OCI-LY1 (cell line): ENCODE measurements around the gene ATP2B2.
"Not testable (repeated sequence)": the region's sequence is repeated elsewhere in the genome, so short reads cannot be mapped to it uniquely, and the experiment has no call there.

Source experiments
- H2AFZ ChIP-seq: fragments of 200-600 bp; sonication (generic), shearing (Covaris generic); 2 replicates; pipeline ENCODE4 v1.6.0; 2014; ENCODE audit warnings: antibody characterized with exemption, mild to moderate bottlenecking, low read length
- H3F3A ChIP-seq: fragments of 200-600 bp; sonication (generic), shearing (Covaris generic); 2 replicates; pipeline ENCODE4 v1.6.0; 2014; ENCODE audit warnings: mild to moderate bottlenecking, antibody characterized with exemption, low read length, moderate library complexity; ENCODE audit not compliant: insufficient read depth
- H3K27ac ChIP-seq: fragments of 200-600 bp; sonication (generic); 2 replicates; pipeline ENCODE4 v1.5.1; 2014; ENCODE audit warnings: low read length, mixed run types, mild to moderate bottlenecking, low read depth; ENCODE audit not compliant: poor library complexity, severe bottlenecking
- H3K27me3 ChIP-seq: fragments of 200-600 bp; sonication (generic); 2 replicates; pipeline ENCODE4 v1.6.0; 2014; ENCODE audit warnings: antibody characterized with exemption, mild to moderate bottlenecking, low read length, moderate library complexity; ENCODE audit not compliant: insufficient read depth
- H3K36me3 ChIP-seq: fragments of 200-600 bp; sonication (generic); 2 replicates; pipeline ENCODE4 v1.6.1; 2014; ENCODE audit warnings: mild to moderate bottlenecking, antibody characterized with exemption, low read length, moderate library complexity, mixed read lengths; ENCODE audit not compliant: insufficient read depth
- H3K4me1 ChIP-seq: fragments of 200-600 bp; sonication (generic); 2 replicates; pipeline ENCODE4 v1.5.1; 2014; ENCODE audit warnings: mild to moderate bottlenecking, low read length, moderate library complexity; ENCODE audit not compliant: insufficient read depth, severe bottlenecking
- H3K4me2 ChIP-seq: fragments of 200-600 bp; sonication (generic), shearing (Covaris generic); 2 replicates; pipeline ENCODE4 v1.6.1; 2014; ENCODE audit warnings: low read length
- H3K4me3 ChIP-seq: fragments of 200-600 bp; sonication (generic); 2 replicates; pipeline ENCODE4 v1.5.1; 2014; ENCODE audit warnings: low read length, low read depth, mild to moderate bottlenecking, mixed read lengths; ENCODE audit not compliant: poor library complexity, severe bottlenecking
- H3K79me2 ChIP-seq: fragments of 200-600 bp; shearing (Covaris generic); 2 replicates; pipeline ENCODE4 v1.6.1; 2016; ENCODE audit warnings: mixed run types, low read length, mixed read lengths; ENCODE audit not compliant: insufficient read depth
- H3K9ac ChIP-seq: fragments of 200-600 bp; sonication (generic), shearing (Covaris generic); 2 replicates; pipeline ENCODE4 v1.6.1; 2014; ENCODE audit warnings: mild to moderate bottlenecking, low read length, mixed read lengths
- H3K9me2 ChIP-seq: fragments of 200-600 bp; sonication (generic), shearing (Covaris generic); 2 replicates; pipeline ENCODE4 v1.6.1; 2014; ENCODE audit warnings: low read depth, mild to moderate bottlenecking, low read length, mixed read lengths
- H3K9me3 ChIP-seq: fragments of 200-600 bp; shearing (Covaris generic); 2 replicates; pipeline ENCODE4 v1.6.1; 2014; ENCODE audit warnings: low read length, mixed read lengths
- H4K20me1 ChIP-seq: fragments of 200-600 bp; sonication (generic), shearing (Covaris generic); 2 replicates; pipeline ENCODE4 v1.6.0; 2016; ENCODE audit warnings: mild to moderate bottlenecking, low read length; ENCODE audit not compliant: insufficient read depth
- EZH2 ChIP-seq: fragments of 200-600 bp; sonication (generic), shearing (Covaris generic); IDR thresholded peaks from 2 replicates; pipeline ENCODE4 v1.8.0; 2017; ENCODE audit warnings: borderline replicate concordance, mixed run types, mild to moderate bottlenecking, antibody characterized with exemption, low read length, moderate library complexity, mixed read lengths
- TF ChIP-seq, protein P1 (sequence below): fragments of 200-600 bp; sonication (generic), shearing (Covaris generic); IDR thresholded peaks from 2 replicates; pipeline ENCODE4 v1.5.1; 2017; ENCODE audit warnings: mild to moderate bottlenecking, antibody characterized with exemption, low read length, moderate library complexity, mixed read lengths

Gene ATP2B2

DNA sequence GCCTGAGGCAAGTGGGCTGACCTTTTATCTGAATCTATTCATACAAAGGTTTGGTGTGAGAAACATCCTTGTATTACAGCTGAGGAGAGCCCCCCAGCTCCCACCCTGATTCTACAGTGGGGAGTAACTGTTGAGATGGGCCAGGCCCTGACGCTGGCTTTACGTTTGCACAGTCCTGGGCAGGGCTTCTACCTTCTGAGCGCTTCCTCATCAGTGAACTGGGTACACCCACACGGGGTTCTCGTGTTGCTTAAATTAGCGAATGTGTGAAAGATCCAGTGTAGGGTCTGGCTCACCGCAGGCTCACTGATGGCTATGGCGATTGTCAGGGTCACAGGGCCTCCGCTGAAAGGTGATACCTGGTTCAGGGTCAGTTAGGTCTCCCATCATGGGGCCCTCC lies 205.3 kb downstream of the ATP2B2 start:
- no peaks in the 10 kb centered on the region for H3K9me3 ChIP-seq
- no peak overlapping the region for H3K9ac ChIP-seq
- no peaks in the 10 kb centered on the region for H4K20me1 ChIP-seq
- H3K4me2 ChIP-seq = no peak overlapping the region
- H3K4me3 ChIP-seq = no peak overlapping the region
- peaks cover 9% of the 10 kb centered on the region for H3K4me1 ChIP-seq
- H3K79me2 ChIP-seq = no peaks in the 10 kb centered on the region
- H3K9me2 ChIP-seq = no peaks in the 10 kb centered on the region
- H3K27me3 ChIP-seq = no peaks in the 10 kb centered on the region
- peaks cover 84% of the 10 kb centered on the region for H3K36me3 ChIP-seq
- no peak overlapping the region for H2AFZ ChIP-seq
- H3F3A ChIP-seq = no peaks in the 10 kb centered on the region
- no peak for TF ChIP-seq EZH2
- TF ChIP-seq, protein P1, sequence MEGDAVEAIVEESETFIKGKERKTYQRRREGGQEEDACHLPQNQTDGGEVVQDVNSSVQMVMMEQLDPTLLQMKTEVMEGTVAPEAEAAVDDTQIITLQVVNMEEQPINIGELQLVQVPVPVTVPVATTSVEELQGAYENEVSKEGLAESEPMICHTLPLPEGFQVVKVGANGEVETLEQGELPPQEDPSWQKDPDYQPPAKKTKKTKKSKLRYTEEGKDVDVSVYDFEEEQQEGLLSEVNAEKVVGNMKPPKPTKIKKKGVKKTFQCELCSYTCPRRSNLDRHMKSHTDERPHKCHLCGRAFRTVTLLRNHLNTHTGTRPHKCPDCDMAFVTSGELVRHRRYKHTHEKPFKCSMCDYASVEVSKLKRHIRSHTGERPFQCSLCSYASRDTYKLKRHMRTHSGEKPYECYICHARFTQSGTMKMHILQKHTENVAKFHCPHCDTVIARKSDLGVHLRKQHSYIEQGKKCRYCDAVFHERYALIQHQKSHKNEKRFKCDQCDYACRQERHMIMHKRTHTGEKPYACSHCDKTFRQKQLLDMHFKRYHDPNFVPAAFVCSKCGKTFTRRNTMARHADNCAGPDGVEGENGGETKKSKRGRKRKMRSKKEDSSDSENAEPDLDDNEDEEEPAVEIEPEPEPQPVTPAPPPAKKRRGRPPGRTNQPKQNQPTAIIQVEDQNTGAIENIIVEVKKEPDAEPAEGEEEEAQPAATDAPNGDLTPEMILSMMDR = no peak
- no peak overlapping the region for H3K27ac ChIP-seq

DNA sequence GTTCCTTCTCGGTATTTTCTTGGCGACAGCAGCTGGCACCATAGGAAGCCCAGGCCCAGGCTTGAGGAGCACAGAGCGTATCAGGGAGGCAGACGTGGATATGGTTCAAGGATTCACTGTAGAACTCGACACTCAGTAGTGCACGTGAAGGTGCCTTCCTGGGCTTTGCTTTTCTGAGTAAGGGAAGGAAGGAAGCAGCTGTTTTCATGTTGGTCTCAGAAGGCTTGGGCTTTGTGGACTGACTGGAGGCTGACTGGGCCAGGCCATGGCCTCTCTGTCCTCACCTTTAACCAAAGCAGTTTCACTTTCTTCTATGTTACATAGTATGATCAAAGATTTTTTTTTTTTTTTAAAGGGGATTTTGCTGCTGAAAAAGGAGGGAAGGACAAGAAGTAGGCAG lies 205.7 kb downstream of the ATP2B2 start:
- Histone ChIP-seq H4K20me1 (no peaks in the 10 kb centered on the region), H3K9ac (no peak overlapping the region), H3K27me3 (no peaks in the 10 kb centered on the region), H3K4me3 (no peak overlapping the region), H3K4me2 (no peak overlapping the region), H3K4me1 (peaks cover 9% of the 10 kb centered on the region), H3K9me3 (no peaks in the 10 kb centered on the region), H3K27ac (peak overlapping the region; percentile 17), H3F3A (no peaks in the 10 kb centered on the region), H2AFZ (no peak overlapping the region), H3K36me3 (peaks cover 84% of the 10 kb centered on the region), H3K9me2 (no peaks in the 10 kb centered on the region), H3K79me2 (no peaks in the 10 kb centered on the region)
- TF ChIP-seq EZH2 = no peak
- TF ChIP-seq, protein P1 = no peak

DNA sequence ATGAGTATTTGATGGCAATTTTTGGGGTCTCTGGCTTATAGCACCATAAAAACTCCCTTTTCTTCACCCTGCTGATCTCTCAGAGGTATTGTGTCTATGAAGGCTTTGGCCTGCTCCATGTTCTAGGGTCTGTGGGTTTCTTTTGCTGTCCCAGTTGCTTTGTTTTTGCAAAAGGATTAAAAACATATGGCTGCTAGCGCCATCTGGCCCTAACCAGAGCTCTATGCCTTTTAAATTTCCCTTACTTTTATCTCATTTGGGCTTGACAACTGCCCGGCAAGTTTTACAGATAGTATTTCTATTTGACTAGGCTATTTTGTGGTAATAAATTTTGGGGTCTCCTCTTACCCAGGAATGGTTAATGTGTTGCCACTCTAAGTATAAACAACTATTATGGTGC lies 206.2 kb downstream of the ATP2B2 start:
- Histone ChIP-seq H3K27me3 (no peaks in the 10 kb centered on the region), H3K4me1 (peaks cover 9% of the 10 kb centered on the region), H4K20me1 (no peaks in the 10 kb centered on the region), H3F3A (no peaks in the 10 kb centered on the region), H3K79me2 (no peaks in the 10 kb centered on the region), H3K4me3 (no peak overlapping the region), H3K9ac (no peak overlapping the region), H3K9me2 (no peaks in the 10 kb centered on the region), H2AFZ (no peak overlapping the region), H3K9me3 (no peaks in the 10 kb centered on the region), H3K27ac (peak overlapping the region; percentile 17), H3K36me3 (peaks cover 84% of the 10 kb centered on the region), H3K4me2 (no peak overlapping the region)
- TF ChIP-seq EZH2 = no peak
- TF ChIP-seq, protein P1 = peak; percentile 24; the same call in 1 of the 2 replicates

DNA sequence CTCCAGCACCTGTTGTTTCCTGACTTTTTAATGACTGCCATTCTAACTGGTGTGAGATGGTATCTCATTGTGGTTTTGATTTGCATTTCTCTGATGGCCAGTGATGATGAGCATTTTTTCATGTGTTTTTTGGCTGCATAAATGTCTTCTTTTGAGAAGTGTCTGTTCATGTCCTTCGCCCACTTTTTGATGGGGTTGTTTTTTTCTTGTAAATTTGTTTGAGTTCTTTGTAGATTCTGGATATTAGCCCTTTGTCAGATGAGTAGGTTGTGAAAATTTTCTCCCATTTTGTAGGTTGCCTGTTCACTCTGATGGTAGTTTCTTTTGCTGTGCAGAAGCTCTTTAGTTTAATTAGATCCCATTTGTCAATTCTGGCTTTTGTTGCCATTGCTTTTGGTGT lies 207.3 kb downstream of the ATP2B2 start:
- not testable (repeated sequence) for H3K9ac ChIP-seq, H3K4me2 ChIP-seq, H3K9me2 ChIP-seq, H3K27me3 ChIP-seq, H3K4me3 ChIP-seq, H2AFZ ChIP-seq, H3F3A ChIP-seq, H3K79me2 ChIP-seq, H3K9me3 ChIP-seq, H4K20me1 ChIP-seq, H3K27ac ChIP-seq
- Histone ChIP-seq H3K36me3 (peaks cover 79% of the 10 kb centered on the region), H3K4me1 (peaks cover 12% of the 10 kb centered on the region)
